Mucosa of rectum (tissue), 2 donors: Measurements from ENCODE around the gene SHE.

ENCODE experiments used
- H3K27ac ChIP-seq, 2 donors: one replicate each; pipeline ENCODE4 v1.7.0; 2013; ENCODE audit warnings: inconsistent platforms in 2 of 2, low read depth in 2 of 2, low read length in 2 of 2
- H3K27me3 ChIP-seq, 2 donors: one replicate each; pipeline ENCODE4 v1.7.0; 2013; ENCODE audit warnings: low read length in 2 of 2; ENCODE audit not compliant: control insufficient read depth in 2 of 2, insufficient read depth in 2 of 2
- H3K36me3 ChIP-seq, 2 donors: one replicate each; pipeline ENCODE4 v1.7.0; 2013; ENCODE audit warnings: low read length in 2 of 2; ENCODE audit not compliant: control insufficient read depth in 2 of 2, insufficient read depth in 2 of 2
- H3K4me1 ChIP-seq, 2 donors: one replicate each; pipeline ENCODE4 v1.7.0; 2013; ENCODE audit warnings: low read length in 2 of 2, mild to moderate bottlenecking in 1 of 2; ENCODE audit not compliant: control insufficient read depth in 2 of 2, insufficient read depth in 2 of 2
- H3K4me3 ChIP-seq, 2 donors: one replicate each; pipeline ENCODE4 v1.7.0; 2013; ENCODE audit warnings: low read length in 2 of 2
- H3K9ac ChIP-seq, 2 donors: one replicate each; pipeline ENCODE4 v1.7.0; 2013; ENCODE audit warnings: low read length in 2 of 2, low read depth in 1 of 2, mild to moderate bottlenecking in 1 of 2
- H3K9me3 ChIP-seq, 2 donors: one replicate each; pipeline ENCODE4 v1.7.0; 2013; ENCODE audit warnings: low read length in 2 of 2; ENCODE audit not compliant: control insufficient read depth in 2 of 2
- donor health status: healthy.
- donor health status: Normal muscosa, but diverticular disease.

The SHE gene

DNA sequence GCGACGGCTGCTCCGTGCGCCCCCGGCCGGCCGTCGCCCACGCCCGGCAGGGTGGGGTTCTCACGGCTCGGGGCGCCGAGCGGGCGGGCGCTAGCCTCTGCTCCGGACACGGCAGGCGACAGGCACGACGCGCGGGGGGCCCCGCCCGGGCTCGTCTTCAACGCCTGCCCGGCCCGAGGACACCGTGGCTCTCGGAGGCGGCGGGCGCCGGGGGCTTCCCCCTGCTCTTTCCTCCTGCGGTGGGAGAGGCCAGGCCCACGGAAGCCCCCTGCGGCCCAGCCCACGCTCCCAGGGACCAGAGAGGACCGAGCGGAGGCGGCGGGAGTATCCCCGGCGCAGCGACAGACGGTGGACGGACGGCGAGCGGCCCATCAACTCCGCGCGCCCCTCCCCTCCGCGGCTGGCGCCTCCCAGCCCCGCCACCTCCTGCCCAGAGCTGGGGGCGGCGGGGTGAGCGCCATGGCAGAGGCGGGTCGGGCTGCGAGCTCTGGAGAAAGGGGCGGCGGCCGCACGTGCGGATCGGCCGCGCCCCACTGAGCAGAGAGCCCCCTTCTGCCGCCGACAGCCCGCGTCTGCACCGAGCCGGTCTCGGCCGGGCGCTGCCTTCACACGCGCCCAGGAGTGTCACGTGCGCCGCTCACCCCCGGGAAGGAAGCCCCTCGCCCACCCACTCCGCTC is at the start of gene SHE, which contains the start of gene TDRD10:
Gene SHE, minus strand, starts transcription at position 347 of the 678 bp plus-strand sequence. CDS start 386 bp downstream, outside the sequence.
Gene TDRD10, plus strand, starts transcription at position 154 of the 678 bp plus-strand sequence. CDS start 4,685 bp downstream, outside the sequence.
- Histone ChIP-seq H3K4me3 (peak within 1 kb of the TSS; percentile 13 to 57), H3K9me3 (no peaks in the 10 kb centered on the region), H3K27me3 (peaks cover 24% of the 10 kb centered on the region in 2 donors), H3K36me3 (no peaks in the 10 kb centered on the region), H3K27ac (peak within 1 kb of the TSS in 1 of 2 donors; percentile 56), H3K4me1 (no peaks in the 10 kb centered on the region), H3K9ac (peak within 1 kb of the TSS in 1 of 2 donors; percentile 44)

DNA sequence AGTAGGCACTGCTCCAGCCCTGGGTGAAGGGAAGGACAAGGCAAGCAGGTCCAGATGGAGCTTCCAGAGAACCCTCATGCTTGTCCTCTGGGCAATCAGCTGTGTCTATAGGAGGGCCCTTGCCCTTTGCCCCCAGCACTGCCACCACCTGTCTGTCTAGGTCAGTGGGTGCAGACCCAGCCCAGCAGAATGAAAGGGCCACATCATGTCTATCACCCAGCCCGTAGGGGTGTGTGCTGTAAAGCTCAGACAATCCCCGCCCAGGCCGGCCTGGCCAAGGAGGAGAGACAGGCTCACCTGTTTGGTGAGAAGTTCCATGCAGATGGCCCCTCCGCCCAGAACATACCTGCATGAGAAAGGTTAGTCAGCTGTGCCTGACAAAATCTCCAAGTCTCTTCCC is 49.3 kb upstream of the SHE start:
- H3K4me3 ChIP-seq, result no peak overlapping the region
- H3K36me3 ChIP-seq, result peaks cover 60 to 75% of the 10 kb centered on the region in 2 donors
- H3K4me1 ChIP-seq, result peaks cover 7 to 20% of the 10 kb centered on the region in 2 donors
- H3K9ac ChIP-seq, result no peak overlapping the region
- no peak overlapping the region for H3K27ac ChIP-seq
- no peaks in the 10 kb centered on the region for H3K27me3 ChIP-seq
- no peaks in the 10 kb centered on the region for H3K9me3 ChIP-seq

DNA sequence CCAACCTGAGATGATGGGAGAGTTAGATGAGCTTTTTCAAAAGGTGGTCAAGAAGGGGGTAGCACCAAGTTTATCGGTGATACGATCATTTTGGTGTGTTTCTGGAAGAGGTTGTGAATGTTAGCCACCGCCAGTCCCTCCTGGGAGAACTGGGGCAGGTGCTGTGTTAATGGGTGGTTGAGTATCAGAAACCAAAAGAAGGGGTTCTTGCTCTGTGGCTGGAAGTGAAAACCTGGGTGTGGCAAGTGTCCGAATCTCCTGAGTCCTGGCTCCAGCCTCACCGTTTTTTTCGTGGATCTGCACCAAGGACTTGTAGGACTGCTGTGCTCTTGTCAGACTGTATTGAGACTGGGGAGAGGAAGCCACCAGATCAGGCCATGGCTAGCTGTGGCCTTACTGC is 48.4 kb upstream of the SHE start:
- peaks cover 59 to 72% of the 10 kb centered on the region in 2 donors for H3K36me3 ChIP-seq
- no peak overlapping the region for H3K9ac ChIP-seq
- no peaks in the 10 kb centered on the region for H3K27me3 ChIP-seq
- no peaks in the 10 kb centered on the region for H3K9me3 ChIP-seq
- H3K4me3 ChIP-seq, result no peak overlapping the region
- peaks cover 3 to 17% of the 10 kb centered on the region in 2 donors for H3K4me1 ChIP-seq
- no peak overlapping the region for H3K27ac ChIP-seq

DNA sequence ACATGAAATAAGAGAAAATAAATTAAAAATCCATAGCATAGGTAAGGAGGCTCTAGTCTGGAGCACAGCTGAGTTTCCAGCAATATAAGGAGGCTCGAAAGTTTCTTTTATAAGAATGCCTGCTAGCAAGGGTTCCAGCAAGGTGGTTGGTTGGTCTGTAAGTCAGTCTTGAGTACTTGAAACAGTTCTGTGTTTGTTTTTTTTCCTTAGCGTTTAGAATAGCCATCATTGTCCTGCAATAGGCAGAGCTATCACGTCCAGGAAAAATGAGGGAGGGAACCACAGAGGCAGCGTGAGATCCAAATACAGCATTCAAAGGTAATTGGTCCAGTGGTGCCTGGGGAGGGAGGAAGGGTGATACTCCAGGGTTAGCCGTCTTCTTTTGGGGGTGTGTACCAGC is 47.9 kb upstream of the SHE start:
- Histone ChIP-seq H3K27ac (no peak overlapping the region), H3K9ac (no peak overlapping the region), H3K27me3 (no peaks in the 10 kb centered on the region), H3K4me3 (no peak overlapping the region), H3K4me1 (peaks cover 3 to 17% of the 10 kb centered on the region in 2 donors), H3K36me3 (peaks cover 53 to 66% of the 10 kb centered on the region in 2 donors), H3K9me3 (no peaks in the 10 kb centered on the region)

DNA sequence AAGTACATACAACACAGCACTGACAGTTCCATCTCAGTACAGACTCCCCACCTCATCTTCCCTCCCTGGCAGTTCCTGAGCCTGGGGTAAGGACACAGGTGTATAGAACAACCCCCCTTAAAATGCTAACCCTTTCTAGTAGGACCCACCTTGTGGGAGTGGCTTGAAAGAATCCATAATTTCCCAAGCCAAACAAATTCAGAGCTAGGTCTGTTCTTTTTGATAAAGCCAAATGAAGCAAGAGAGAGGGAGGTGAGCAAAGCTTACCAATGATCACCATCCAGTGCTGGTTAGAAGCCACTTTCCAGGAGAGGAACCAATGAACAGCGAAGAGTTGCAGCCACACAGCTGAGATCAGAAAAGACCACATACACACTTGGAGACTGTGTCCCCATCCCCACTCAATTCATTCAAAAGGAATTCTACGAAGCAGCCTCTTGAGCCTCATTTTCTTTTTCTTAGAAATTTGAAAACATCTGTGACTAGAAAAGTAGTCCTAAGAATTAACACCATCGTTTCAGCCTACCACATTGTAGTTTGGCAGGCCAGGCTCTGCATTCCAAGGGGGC is 47.1 kb upstream of the SHE start:
- Histone ChIP-seq H3K36me3 (peaks cover 47 to 58% of the 10 kb centered on the region in 2 donors), H3K9me3 (no peaks in the 10 kb centered on the region), H3K27ac (no peak overlapping the region), H3K9ac (no peak overlapping the region), H3K4me3 (no peak overlapping the region), H3K4me1 (peaks cover 3 to 17% of the 10 kb centered on the region in 2 donors), H3K27me3 (no peaks in the 10 kb centered on the region)

DNA sequence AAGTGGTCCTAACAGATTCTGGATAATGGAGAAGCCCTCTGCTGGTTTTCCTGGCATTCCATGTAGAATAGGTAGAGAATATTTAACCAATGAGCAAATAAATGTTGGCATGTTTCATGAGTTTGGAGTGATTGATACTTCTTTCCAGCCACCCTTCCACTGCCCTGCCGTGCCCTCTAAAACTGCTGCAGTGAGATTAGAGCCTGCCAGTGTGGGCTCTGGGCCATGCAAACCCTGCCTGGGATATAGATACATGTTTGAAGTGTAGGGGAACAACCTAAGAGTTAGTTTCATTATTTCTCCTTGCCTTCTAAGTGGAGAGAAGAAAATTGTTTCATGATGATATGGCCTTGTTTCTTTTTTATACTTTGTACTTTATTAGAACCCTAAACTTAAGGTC is 45.8 kb upstream of the SHE start:
- no peaks in the 10 kb centered on the region for H3K9me3 ChIP-seq
- peaks cover 35 to 45% of the 10 kb centered on the region in 2 donors for H3K36me3 ChIP-seq
- no peak overlapping the region for H3K9ac ChIP-seq
- H3K4me3 ChIP-seq, result no peak overlapping the region
- peak overlapping the region in 1 of 2 donors; percentile 9 for H3K27ac ChIP-seq
- H3K27me3 ChIP-seq, result no peaks in the 10 kb centered on the region
- H3K4me1 ChIP-seq, result peaks cover 0 to 17% of the 10 kb centered on the region in 2 donors

DNA sequence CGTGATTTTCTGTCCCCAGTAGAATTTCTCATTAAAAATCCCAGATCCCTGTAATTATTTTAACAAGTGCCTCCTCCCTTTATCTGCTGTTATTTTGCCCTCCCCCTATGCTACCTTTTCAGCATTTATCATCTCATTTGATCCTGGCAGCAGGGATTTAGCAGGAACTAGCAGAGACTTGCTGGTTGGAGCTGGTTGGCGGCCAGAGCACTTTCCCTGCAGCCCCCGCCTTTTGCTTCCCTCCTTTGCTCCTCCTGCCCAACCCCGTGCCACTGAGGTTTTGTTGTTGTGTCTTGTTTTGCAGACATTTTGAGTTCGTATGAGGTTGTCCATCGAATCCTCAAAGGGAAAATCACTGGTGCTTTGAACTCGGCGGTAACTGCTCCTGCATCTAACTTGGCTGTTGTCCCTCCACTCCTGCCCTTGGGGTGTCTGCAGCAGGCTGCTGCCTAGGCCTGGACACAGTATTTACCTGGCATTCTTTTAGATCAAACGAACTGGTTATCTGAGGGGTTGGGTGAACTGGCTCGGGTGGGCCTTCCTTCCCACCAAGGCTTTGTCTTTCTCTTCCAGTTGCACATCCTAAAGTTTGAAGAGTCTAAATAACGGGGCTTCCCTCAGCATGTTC is 45.0 kb upstream of the SHE start:
- Histone ChIP-seq H3K9me3 (no peaks in the 10 kb centered on the region), H3K27ac (no peak overlapping the region), H3K9ac (no peak overlapping the region), H3K36me3 (peaks cover 27 to 37% of the 10 kb centered on the region in 2 donors), H3K27me3 (peaks cover 0 to 2% of the 10 kb centered on the region in 2 donors), H3K4me3 (no peak overlapping the region), H3K4me1 (peaks cover 0 to 17% of the 10 kb centered on the region in 2 donors)

DNA sequence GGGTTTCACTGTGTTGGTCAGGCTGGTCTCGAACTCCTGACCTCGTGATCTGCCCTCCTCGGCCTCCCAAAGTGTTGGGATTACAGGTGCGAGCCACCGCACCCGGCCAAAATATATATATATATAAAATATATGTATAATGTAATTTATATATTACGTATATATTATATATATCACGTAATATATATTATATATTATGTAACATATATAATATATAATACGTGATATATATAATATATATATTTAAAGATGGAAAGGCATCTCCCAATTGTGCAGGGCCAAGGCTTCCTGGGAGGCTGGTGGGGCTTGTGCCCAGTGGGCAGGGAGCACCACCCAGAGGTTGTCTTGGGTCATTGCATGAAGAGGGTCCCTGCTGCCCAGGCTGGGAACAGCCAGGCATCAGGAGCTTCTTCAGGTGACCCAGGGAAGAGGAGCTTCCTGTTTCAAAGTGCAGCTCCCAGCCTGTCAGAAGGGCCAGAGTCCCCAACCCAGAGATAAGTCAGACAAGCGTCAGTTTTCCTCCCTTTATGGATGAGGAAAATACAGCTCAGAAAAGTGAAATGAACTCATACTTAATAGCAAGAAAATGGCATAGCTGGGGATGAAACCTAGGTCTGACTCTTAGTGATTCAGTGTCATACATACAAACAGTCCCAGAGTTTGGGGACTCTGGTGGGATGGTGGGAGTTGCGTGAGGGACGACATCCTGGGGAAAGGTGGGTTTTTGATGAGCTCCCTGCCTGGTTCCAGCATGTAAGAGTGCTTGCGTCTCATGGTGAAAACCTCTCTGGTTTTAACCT is 44.3 kb upstream of the SHE start:
- no peak overlapping the region for H3K9ac ChIP-seq
- no peak overlapping the region for H3K4me3 ChIP-seq
- no peak overlapping the region for H3K27ac ChIP-seq
- H3K27me3 ChIP-seq, result peaks cover 0 to 2% of the 10 kb centered on the region in 2 donors
- H3K9me3 ChIP-seq, result no peaks in the 10 kb centered on the region
- peaks cover 0 to 15% of the 10 kb centered on the region in 2 donors for H3K4me1 ChIP-seq
- H3K36me3 ChIP-seq, result peaks cover 19 to 30% of the 10 kb centered on the region in 2 donors

DNA sequence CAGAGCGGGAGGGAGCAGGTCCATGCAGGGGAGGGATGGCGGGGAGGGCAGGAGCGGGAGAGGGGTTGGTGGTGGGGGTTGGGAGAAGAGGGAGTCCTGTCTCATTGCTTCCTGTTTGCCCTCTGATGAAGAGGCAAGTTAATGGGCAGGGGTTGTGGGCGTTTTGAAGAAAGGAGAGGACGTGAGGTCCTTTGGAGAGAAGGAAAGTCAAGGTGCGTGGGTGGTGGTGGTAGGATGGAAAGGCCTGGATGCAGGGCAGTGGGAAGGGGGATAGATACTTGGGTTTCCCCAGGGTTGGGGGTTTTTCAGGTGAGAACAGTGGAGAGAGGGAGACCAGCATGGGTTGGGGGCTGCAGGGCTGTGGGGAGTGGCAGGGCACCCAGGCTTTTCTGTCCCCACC is 39.0 kb upstream of the SHE start:
- no peak overlapping the region for H3K27ac ChIP-seq
- peaks cover 0 to 2% of the 10 kb centered on the region in 2 donors for H3K27me3 ChIP-seq
- no peak overlapping the region for H3K9ac ChIP-seq
- H3K4me3 ChIP-seq, result no peak overlapping the region
- no peaks in the 10 kb centered on the region for H3K36me3 ChIP-seq
- no peaks in the 10 kb centered on the region for H3K4me1 ChIP-seq
- no peaks in the 10 kb centered on the region for H3K9me3 ChIP-seq
